Panc1 (cell line): ENCODE data around the gene SPNS3. TPM values are rescaled to one million over a fixed set of nuclear protein-coding genes. Genes with fewer than 3 reads are reported as not detected.

Source experiments
- ATAC-seq: fragments of 200-7000 bp; cut with Tn5 transposase; 2 replicates; pipeline ENCODE4 v1.9.1; 2020; ENCODE audit warnings: mild to moderate bottlenecking, moderate library complexity
- BruUV-seq: library from RNA; stranded (reverse); fragments of 400-500 nt; replicated peaks from 2 replicates; lab custom pipeline; 2021; lab: Mats Ljungman, UMichigan
- CTCF ChIA-PET: fragments of 300-600 bp; sonication (Branson Sonifier 250); formaldehyde crosslinking; loops from one replicate; lab custom pipeline; 2022; ENCODE audit warnings: antibody characterized with exemption; lab: Charles Lee
- POLR2A ChIA-PET: fragments of 300-600 bp; sonication (Branson Sonifier 250); formaldehyde crosslinking; loops from one replicate; lab custom pipeline; 2022; ENCODE audit warnings: antibody characterized with exemption; lab: Charles Lee
- DNase-seq: peaks from one replicate; pipeline ENCODE4 v3.0.0-alpha.2; 2010; ENCODE audit warnings: low read depth, low spot score
- H3K27ac ChIP-seq: 2 replicates; pipeline ENCODE4 v1.5.1; 2011; ENCODE audit warnings: mild to moderate bottlenecking, low read length, inconsistent platforms
- H3K27me3 ChIP-seq: fragments of 200-500 bp; sonication (Bioruptor generic); 2 replicates; pipeline ENCODE4 v1.6.0; 2014; ENCODE audit warnings: low read length, inconsistent platforms; ENCODE audit not compliant: control insufficient read depth, insufficient read depth
- H3K36me3 ChIP-seq: fragments of 200-500 bp; sonication (Bioruptor generic); 2 replicates; pipeline ENCODE4 v1.5.1; 2014; ENCODE audit warnings: inconsistent platforms, mild to moderate bottlenecking, low read length, moderate library complexity; ENCODE audit not compliant: control insufficient read depth, insufficient read depth
- H3K4me1 ChIP-seq: 2 replicates; pipeline ENCODE4 v1.5.1; 2011; ENCODE audit warnings: inconsistent platforms, mild to moderate bottlenecking, low read length, moderate library complexity; ENCODE audit not compliant: control insufficient read depth, insufficient read depth
- H3K4me3 ChIP-seq, 2 experiments: 2 replicates each; pipeline ENCODE4 v1.5.1; 2011 to 2012; ENCODE audit warnings: low read depth in 2 of 2, low read length in 2 of 2, mild to moderate bottlenecking in 2 of 2, inconsistent platforms in 1 of 2, moderate library complexity in 1 of 2
- H3K9me3 ChIP-seq: fragments of 200-500 bp; sonication (Bioruptor generic); 2 replicates; pipeline ENCODE4 v1.5.1; 2014; ENCODE audit warnings: low read depth, mild to moderate bottlenecking, inconsistent platforms, low read length, moderate library complexity; ENCODE audit not compliant: control insufficient read depth, insufficient read depth
- CTCF ChIP-seq: fragments of 450-650 bp; IDR thresholded peaks from 2 replicates; pipeline ENCODE4 v1.5.1; 2017; ENCODE audit warnings: mild to moderate bottlenecking
- POLR2AphosphoS5 ChIP-seq: IDR thresholded peaks from 2 replicates; pipeline ENCODE4 v1.6.1; 2012; ENCODE audit warnings: mild to moderate bottlenecking, low read depth, low read length, moderate library complexity
- SIN3A ChIP-seq: IDR thresholded peaks from 2 replicates; pipeline ENCODE4 v1.6.1; 2012; ENCODE audit warnings: low read depth, mild to moderate bottlenecking, low read length, moderate library complexity, borderline replicate concordance; ENCODE audit not compliant: insufficient read depth
- TCF7L2 ChIP-seq: IDR thresholded peaks from 2 replicates; pipeline ENCODE4 v1.6.1; 2011; ENCODE audit warnings: mild to moderate bottlenecking, low read depth, low read length, inconsistent platforms
- in situ Hi-C: cut with HindIII; loops from 2 replicates; pipeline ENCODE4 v1.10.0; 2016; ENCODE audit warnings: low sequenced_read_pairs, low pct_unique_long_range_greater_than_20kb
- intact Hi-C: fragments of 100-400 bp; cut with micrococcal nuclease; formaldehyde crosslinking; loops from one replicate; pipeline ENCODE4 v1.10.0; 2022; ENCODE audit not compliant: unreplicated experiment
- total RNA-seq: library from RNA; stranded (reverse); gene quantifications from one replicate; pipeline ENCODE4 v1.2.1, GENCODE V29; 2021; ENCODE audit not compliant: unreplicated experiment
- TF ChIP-seq, protein P1 (sequence below), 2 experiments: IDR thresholded peaks; 2 replicates each; pipeline ENCODE4 v1.6.1; 2011 to 2012; ENCODE audit warnings: low read depth in 2 of 2, control low read depth in 1 of 2, low read length in 1 of 2, mild to moderate bottlenecking in 1 of 2, moderate library complexity in 1 of 2; ENCODE audit not compliant: insufficient read depth in 1 of 2

The SPNS3 gene
- total RNA-seq, 1 experiment from 2014 or later, result 0.10 TPM

DNA sequence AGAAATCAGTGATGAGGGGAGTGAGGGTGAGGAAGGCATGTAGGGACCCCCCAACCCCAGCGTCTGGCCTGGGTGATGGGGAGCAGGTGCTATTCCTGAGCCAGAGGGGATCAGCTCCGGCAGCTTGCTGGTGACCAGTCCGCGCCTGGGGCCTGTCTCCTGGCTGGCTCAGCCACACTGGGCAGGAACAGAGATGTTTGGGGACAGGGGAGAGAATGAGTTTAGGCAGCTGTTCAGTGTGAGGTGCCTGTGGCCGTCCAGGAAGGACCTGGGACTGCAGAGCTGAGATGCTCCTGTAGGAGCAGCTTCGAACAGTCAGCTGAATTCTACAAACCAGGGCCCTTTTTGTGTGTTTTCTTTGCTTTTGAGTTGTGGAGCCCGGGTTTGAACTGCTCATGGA is 41.7 kb downstream of the SPNS3 start:
- ATAC-seq, result no peak
- TF ChIP-seq TCF7L2 (no peak), POLR2AphosphoS5 (no peak), SIN3A (no peak), CTCF (no peak)
- TF ChIP-seq, protein P1, sequence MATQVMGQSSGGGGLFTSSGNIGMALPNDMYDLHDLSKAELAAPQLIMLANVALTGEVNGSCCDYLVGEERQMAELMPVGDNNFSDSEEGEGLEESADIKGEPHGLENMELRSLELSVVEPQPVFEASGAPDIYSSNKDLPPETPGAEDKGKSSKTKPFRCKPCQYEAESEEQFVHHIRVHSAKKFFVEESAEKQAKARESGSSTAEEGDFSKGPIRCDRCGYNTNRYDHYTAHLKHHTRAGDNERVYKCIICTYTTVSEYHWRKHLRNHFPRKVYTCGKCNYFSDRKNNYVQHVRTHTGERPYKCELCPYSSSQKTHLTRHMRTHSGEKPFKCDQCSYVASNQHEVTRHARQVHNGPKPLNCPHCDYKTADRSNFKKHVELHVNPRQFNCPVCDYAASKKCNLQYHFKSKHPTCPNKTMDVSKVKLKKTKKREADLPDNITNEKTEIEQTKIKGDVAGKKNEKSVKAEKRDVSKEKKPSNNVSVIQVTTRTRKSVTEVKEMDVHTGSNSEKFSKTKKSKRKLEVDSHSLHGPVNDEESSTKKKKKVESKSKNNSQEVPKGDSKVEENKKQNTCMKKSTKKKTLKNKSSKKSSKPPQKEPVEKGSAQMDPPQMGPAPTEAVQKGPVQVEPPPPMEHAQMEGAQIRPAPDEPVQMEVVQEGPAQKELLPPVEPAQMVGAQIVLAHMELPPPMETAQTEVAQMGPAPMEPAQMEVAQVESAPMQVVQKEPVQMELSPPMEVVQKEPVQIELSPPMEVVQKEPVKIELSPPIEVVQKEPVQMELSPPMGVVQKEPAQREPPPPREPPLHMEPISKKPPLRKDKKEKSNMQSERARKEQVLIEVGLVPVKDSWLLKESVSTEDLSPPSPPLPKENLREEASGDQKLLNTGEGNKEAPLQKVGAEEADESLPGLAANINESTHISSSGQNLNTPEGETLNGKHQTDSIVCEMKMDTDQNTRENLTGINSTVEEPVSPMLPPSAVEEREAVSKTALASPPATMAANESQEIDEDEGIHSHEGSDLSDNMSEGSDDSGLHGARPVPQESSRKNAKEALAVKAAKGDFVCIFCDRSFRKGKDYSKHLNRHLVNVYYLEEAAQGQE (IDR thresholded peaks at IDR 0.05; ENCODE audit: insufficient read depth in 1 of 2, low read depth in 2 of 2, low read length in 1 of 2), result no peak
- H3K4me3 ChIP-seq, result no peak overlapping the region
- no peak overlapping the region for H3K27ac ChIP-seq
- H3K27me3 ChIP-seq, result no peaks in the 10 kb centered on the region
- intact Hi-C loops (no loop called here), in situ Hi-C loops (no loop called here)
- H3K36me3 ChIP-seq, result no peaks in the 10 kb centered on the region
- ChIA-PET POLR2A (no interaction called here), CTCF (no interaction called here)
- no peak for DNase-seq
- no peaks in the 10 kb centered on the region for H3K9me3 ChIP-seq
- no peaks in the 10 kb centered on the region for H3K4me1 ChIP-seq
- BruUV-seq, result no TSS peak

GRCh38 chr17:4476017-4476416 is 42.3 kb downstream of the SPNS3 start:
- CTCF ChIA-PET, result no interaction called here
- POLR2A ChIA-PET, result no interaction called here
- H3K36me3 ChIP-seq, result no peaks in the 10 kb centered on the region
- DNase-seq, result no peak
- in situ Hi-C loops, result no loop called here
- no peak overlapping the region for H3K27ac ChIP-seq
- intact Hi-C loops, result no loop called here
- no peak for ATAC-seq
- H3K9me3 ChIP-seq, result no peaks in the 10 kb centered on the region
- H3K4me1 ChIP-seq, result no peaks in the 10 kb centered on the region
- no peaks in the 10 kb centered on the region for H3K27me3 ChIP-seq
- no peak overlapping the region for H3K4me3 ChIP-seq
- TF ChIP-seq POLR2AphosphoS5 (no peak), CTCF (no peak), TCF7L2 (no peak), SIN3A (no peak)
- TF ChIP-seq, protein P1 (IDR thresholded peaks at IDR 0.05; ENCODE audit: insufficient read depth in 1 of 2, low read depth in 2 of 2, low read length in 1 of 2), result no peak
- no TSS peak for BruUV-seq
